Measurements from ENCODE around the gene GRID1.

GRID1 gene

GRCh38 chr10:86343761-86344160, 22.8 kb downstream of the GRID1 start:
- no peak for ATAC-seq
- H3K4me3 Mint-ChIP-seq = no peak overlapping the region
- H3K4me1 Mint-ChIP-seq = peaks cover 6% of the 10 kb centered on the region
- H3K27ac Mint-ChIP-seq = no peak overlapping the region
- DNase-seq = no peak
- no peaks in the 10 kb centered on the region for H3K27me3 Mint-ChIP-seq
- no peaks in the 10 kb centered on the region for H3K9me3 Mint-ChIP-seq

DNA sequence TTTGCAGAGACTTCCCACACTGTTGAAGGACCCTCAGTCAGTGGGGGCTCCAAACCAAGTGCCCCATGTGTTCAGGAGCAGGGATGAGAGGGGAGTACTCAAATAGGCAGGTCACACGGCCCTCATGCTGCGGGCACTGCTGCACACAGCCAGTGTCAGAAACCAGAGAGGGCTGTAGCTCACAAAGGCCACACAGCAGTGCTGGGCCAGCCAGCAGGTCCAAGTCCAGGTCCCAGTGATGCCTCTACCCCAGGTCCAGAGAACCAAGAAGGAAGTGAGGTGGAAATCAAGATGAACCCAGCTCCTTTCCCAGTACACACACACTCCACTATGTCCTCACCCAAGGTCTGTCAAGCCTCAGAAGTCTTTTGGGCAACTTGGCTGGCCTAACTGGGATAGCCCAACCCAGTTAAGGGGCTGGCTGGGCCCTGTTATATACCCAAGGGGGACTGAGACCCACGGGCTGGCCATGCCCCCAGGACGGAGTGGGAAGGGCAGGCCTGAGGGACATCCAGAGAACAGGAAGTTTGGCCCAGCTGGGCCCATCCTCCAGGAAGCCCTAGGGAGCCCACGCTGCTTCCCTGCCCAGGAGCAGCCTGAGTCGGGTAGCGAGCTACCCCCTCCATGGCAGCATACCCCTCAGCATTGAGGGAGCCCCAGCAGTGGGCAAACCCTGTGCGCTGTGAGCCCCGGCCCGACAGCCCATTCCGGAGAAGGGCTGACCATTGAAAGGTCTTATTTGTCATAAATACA, 24.3 kb downstream of the GRID1 start:
- H3K27me3 Mint-ChIP-seq = no peaks in the 10 kb centered on the region
- DNase-seq (no peak), ATAC-seq (no peak)
- no peak overlapping the region for H3K4me3 Mint-ChIP-seq
- no peak overlapping the region for H3K27ac Mint-ChIP-seq
- no peaks in the 10 kb centered on the region for H3K9me3 Mint-ChIP-seq
- H3K4me1 Mint-ChIP-seq = peaks cover 6% of the 10 kb centered on the region

DNA sequence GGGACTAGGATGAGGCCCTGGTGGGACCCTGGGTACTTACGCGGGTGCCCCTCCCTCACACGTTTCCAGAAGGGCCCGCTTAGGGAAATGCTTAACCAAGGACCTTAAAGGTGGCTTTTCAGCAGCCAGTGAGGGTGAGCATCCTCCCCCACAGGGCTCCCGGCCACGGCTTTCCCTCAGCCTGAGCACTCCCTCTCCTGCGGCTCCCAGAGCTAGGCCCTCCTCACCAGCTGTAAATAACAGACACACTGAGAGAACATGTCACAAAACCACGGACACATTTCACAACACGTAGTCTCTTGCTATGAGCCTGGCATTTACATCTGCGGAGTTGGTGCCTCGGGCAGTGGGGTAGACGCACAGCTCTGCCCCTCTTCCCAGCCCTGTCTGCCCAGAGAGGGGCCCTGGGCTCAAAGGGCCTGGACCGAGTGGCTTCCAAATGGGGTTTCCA, 25.2 kb downstream of the GRID1 start:
- H3K27ac Mint-ChIP-seq = no peak overlapping the region
- DNase-seq (no peak), ATAC-seq (no peak)
- H3K9me3 Mint-ChIP-seq = no peaks in the 10 kb centered on the region
- H3K27me3 Mint-ChIP-seq = no peaks in the 10 kb centered on the region
- H3K4me3 Mint-ChIP-seq = no peak overlapping the region
- H3K4me1 Mint-ChIP-seq = peaks cover 6% of the 10 kb centered on the region

- peaks cover 6% of the 10 kb centered on the region for H3K4me1 Mint-ChIP-seq
- ATAC-seq (no peak), DNase-seq (no peak)
- no peaks in the 10 kb centered on the region for H3K27me3 Mint-ChIP-seq
- H3K27ac Mint-ChIP-seq = no peak overlapping the region
- no peak overlapping the region for H3K4me3 Mint-ChIP-seq
- H3K9me3 Mint-ChIP-seq = no peaks in the 10 kb centered on the region
Measured at GRCh38 chr10:86340991-86341260, 25.7 kb downstream of the GRID1 start.

DNA sequence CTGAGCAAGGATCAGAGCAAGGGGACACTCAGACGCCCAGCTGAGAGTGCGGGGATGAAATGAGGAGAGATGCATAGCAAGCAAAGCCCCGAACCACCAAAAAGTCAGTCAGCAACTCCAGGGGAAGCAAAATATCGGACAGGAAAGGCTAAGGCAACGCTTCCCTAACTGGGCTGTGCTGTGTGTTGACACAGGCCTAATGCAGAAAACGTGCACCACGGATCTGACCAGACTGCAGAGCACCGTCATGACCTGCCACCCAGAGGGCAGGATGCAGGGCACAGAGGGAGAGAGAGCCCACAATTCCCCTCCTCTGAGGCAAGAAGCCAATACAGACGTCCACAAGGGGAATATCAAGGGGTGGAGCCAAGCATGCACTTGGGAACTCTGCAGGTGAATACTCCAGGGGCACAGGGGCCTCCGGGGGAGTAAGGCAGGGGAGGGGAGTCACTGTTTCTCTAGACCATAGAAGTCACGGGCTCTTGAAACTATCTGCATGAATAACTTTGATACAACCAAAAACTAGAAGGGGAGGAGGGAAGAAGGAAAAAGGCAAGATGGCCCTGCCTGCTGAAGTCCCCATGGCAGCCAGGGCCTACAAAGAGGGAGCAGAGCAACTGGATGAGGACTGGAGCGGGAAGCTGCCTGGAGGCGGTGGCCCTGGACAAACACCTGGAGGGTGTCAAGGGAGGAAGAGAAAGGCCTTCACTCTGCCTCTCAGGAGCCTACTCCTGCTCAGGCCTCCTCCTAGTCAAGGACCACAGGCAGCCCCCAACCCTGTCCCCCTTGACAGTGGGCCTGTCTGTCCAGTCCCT, 26.2 kb downstream of the GRID1 start:
- Mint-ChIP-seq H3K27me3 (no peaks in the 10 kb centered on the region), H3K27ac (peak overlapping the region in 1 of 2 donors; percentile 41), H3K4me1 (peaks cover 6% of the 10 kb centered on the region), H3K9me3 (no peaks in the 10 kb centered on the region), H3K4me3 (no peak overlapping the region)
- no peak for ATAC-seq
- no peak for DNase-seq

GRCh38 chr10:86339226-86339865, 27.2 kb downstream of the GRID1 start:
- ATAC-seq = no peak
- Mint-ChIP-seq H3K4me3 (no peak overlapping the region), H3K9me3 (no peaks in the 10 kb centered on the region), H3K27ac (no peak overlapping the region), H3K4me1 (peaks cover under 1% of the 10 kb centered on the region), H3K27me3 (peaks cover 9% of the 10 kb centered on the region)
- no peak for DNase-seq

GRCh38 chr10:86337121-86337601, 29.4 kb downstream of the GRID1 start:
- Mint-ChIP-seq H3K4me3 (no peak overlapping the region), H3K9me3 (no peaks in the 10 kb centered on the region), H3K27ac (no peak overlapping the region), H3K27me3 (peaks cover 21% of the 10 kb centered on the region), H3K4me1 (no peaks in the 10 kb centered on the region)
- DNase-seq (no peak), ATAC-seq (no peak)

DNA sequence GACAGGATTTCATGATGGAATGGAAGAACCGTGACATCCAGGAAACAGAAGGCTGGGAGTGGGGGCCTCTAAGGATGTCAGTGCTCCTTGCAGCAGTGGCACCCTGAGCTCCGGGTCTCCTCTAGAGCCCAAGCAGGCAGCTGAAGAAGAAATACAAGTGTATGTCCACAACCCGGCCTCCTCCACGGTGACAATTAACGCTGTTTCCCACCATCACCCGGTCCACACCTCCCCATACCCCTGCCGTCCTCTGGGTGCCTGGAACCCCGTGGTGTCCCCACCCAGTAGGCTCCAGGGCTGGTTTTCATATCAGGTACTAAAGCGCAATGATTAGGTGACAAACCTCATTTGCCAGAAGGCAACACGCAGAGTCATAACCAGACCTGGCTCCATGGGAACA, 30.3 kb downstream of the GRID1 start:
- no peaks in the 10 kb centered on the region for H3K4me1 Mint-ChIP-seq
- H3K4me3 Mint-ChIP-seq = no peak overlapping the region
- no peak for ATAC-seq

DNA sequence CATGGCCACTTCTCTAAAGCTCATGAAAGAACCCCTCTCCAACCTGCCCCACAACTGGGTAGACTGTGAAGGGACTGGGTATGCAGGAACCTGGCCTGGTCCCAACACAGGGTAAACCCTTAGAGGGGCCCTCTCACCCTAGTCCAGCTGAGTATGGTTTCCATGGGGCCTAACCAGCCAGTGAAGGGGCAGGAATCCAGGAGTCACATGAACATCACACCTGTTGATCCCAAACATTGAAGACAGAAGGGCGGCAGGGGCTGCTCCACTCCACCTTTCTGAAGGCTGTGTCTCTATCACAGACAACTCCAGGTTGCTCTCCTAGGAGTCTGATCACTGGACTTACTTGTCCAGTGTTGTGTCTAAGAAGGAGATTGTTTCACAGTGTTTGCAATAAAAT, 30.8 kb downstream of the GRID1 start:
- Mint-ChIP-seq H3K27ac (no peak overlapping the region), H3K27me3 (peaks cover 21% of the 10 kb centered on the region), H3K9me3 (no peaks in the 10 kb centered on the region), H3K4me1 (no peaks in the 10 kb centered on the region), H3K4me3 (no peak overlapping the region)
- DNase-seq (no peak), ATAC-seq (no peak)

More for the DNA sequence above, 30.3 kb downstream of the GRID1 start:
- no peak for DNase-seq
- H3K27me3 Mint-ChIP-seq = peaks cover 21% of the 10 kb centered on the region
- no peaks in the 10 kb centered on the region for H3K9me3 Mint-ChIP-seq
- H3K27ac Mint-ChIP-seq = no peak overlapping the region

DNA sequence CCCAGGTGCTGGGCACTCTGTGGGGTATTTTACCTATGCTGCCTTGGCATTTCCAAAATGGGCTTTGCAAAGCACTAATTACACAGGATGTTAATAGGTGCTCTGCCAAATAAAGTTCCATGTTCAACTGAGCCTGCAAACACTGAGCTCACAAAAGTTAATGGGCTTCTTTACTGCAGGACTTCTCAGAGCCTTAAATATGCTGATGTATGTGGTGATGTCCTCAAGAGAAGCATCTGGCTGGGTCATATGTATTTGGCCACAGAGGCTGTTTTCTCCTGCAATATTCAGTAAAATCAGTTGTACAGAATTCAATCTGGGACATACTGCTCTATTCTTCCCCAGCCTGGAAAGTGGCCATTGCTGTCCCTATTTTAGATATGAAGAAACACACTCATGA, 31.3 kb downstream of the GRID1 start:
- Mint-ChIP-seq H3K27me3 (peaks cover 24% of the 10 kb centered on the region), H3K27ac (no peak overlapping the region), H3K4me1 (no peaks in the 10 kb centered on the region), H3K4me3 (no peak overlapping the region), H3K9me3 (no peaks in the 10 kb centered on the region)
- no peak for DNase-seq
- ATAC-seq = no peak

DNA sequence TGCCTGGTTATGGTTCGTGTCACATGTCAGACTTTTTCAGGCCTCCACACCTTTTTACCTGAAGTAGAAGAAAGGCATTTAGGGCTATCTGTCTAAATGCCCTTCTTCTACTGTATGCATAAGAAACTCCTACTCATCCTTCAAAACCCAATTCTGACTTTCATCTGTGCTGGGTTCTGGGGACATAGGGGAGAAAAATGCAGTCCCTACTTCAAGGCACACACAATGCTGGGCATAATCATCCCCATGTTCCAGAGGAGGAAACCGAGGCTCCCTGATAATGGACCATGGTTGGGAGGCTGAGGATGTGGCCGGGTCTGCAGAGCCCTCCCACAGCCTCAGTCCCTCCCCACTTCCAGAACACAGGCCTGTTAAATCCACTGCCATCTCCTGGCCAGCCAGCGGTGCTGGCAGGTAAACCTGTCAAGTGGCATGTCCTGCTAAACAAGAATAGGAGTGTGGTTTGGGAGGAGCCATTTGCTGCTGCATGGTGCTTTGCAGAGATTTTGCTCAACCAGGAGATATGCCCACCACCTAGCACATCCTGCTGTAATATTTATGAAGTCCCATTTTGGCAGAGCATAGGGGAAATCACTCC, 32.0 kb downstream of the GRID1 start:
- DNase-seq (no peak), ATAC-seq (no peak)
- peaks cover 30% of the 10 kb centered on the region for H3K27me3 Mint-ChIP-seq
- no peak overlapping the region for H3K4me3 Mint-ChIP-seq
- no peaks in the 10 kb centered on the region for H3K4me1 Mint-ChIP-seq
- H3K9me3 Mint-ChIP-seq = no peaks in the 10 kb centered on the region
- H3K27ac Mint-ChIP-seq = no peak overlapping the region

DNA sequence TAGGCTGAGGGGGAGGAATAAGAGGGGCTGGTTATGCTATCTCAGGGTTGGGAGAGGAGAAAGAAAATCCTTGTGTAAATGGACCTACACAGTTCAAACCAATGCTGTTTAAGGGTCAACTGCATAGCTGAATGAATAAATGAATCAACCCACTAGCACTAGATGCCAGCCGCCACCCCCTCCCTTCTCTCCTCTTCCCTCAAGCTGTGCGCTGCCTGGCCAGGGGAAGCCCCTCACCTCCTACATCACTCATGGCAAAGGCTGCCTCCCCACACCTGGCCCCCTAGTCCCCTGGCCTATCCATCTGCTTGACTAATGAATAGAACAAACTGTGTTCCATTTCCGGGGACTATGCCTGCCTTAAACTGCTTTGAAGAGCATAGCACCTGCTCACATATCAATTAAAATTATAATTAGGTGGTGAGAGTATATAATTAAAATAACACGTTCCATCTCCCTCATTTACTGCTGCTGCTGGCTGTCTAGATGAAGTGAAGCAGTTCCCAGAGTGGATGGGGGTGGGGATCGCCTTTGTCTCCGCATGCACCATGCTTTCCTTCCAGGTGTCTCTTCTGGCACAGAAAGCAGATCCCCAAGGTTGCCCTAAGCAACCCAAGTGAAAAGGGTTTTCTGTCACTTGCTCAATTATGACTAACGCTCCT, 32.6 kb downstream of the GRID1 start:
- peaks cover 31% of the 10 kb centered on the region for H3K27me3 Mint-ChIP-seq
- ATAC-seq (no peak), DNase-seq (no peak)
- no peak overlapping the region for H3K27ac Mint-ChIP-seq
- no peaks in the 10 kb centered on the region for H3K4me1 Mint-ChIP-seq
- H3K9me3 Mint-ChIP-seq = no peaks in the 10 kb centered on the region
- H3K4me3 Mint-ChIP-seq = no peak overlapping the region

- H3K4me1 Mint-ChIP-seq = no peaks in the 10 kb centered on the region
- H3K27me3 Mint-ChIP-seq = peaks cover 31% of the 10 kb centered on the region
- no peak overlapping the region for H3K4me3 Mint-ChIP-seq
- ATAC-seq = no peak
- DNase-seq = no peak
- no peaks in the 10 kb centered on the region for H3K9me3 Mint-ChIP-seq
- H3K27ac Mint-ChIP-seq = no peak overlapping the region
Measured at GRCh38 chr10:86331861-86332260, 34.7 kb downstream of the GRID1 start.

DNA sequence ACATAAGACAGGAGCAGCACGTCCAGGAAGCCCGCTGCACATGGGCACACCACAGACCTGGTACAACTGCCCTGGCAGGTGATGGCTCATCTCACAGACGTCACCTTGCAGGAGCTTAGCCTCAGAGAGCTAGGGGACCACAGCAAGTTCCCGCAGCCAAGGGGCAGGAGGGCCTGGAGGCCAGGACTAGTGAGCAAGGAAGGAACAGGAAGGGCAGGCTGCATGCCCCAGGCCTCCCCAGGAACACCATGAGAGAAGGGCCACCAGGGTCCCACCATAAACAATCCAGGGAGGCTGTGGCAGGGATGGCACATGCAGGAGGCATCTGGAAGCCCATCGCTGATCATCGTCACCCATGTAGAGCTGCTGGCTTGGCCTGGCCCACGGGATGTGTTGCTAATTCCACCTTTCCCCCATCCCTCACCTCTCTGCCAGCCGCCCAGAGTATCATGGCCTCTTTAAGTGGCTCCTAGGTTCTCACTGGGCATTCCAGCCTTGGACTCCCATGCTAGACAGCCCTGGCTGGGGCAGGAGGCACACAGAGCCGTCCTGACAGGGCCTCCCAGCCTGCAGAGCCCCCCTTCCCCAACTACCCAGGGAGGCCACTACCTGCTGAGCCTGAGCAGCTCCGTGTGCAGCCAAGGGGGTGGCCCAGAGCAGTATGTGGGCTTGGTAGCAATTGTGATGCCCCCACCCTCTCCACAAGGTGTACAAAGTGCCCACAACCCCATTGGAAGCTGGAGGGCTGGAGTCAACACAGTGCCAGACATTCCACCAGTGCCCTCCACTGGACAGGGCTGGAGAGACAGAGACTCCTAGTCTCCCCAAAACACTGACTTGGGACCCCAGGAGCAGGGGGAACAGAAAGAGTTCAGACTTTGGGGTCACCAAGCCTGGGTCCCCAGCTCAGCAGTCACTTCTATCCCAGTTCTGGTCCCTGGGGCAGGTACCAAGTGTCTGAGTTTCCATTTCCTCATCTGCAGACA, 35.5 kb downstream of the GRID1 start:
- Mint-ChIP-seq H3K4me3 (no peak overlapping the region), H3K9me3 (no peaks in the 10 kb centered on the region)
- ATAC-seq = no peak

More for the DNA sequence above, 35.5 kb downstream of the GRID1 start:
- no peak for DNase-seq
- Mint-ChIP-seq H3K27me3 (peaks cover 36% of the 10 kb centered on the region), H3K4me1 (no peaks in the 10 kb centered on the region), H3K27ac (peak overlapping the region in 1 of 2 donors; percentile 27)
